ENCODE results near the gene IKBKG.
"Not testable (repeated sequence)": the region's sequence is repeated elsewhere in the genome, so short reads cannot be mapped to it uniquely, and the experiment has no call there.

DNA sequence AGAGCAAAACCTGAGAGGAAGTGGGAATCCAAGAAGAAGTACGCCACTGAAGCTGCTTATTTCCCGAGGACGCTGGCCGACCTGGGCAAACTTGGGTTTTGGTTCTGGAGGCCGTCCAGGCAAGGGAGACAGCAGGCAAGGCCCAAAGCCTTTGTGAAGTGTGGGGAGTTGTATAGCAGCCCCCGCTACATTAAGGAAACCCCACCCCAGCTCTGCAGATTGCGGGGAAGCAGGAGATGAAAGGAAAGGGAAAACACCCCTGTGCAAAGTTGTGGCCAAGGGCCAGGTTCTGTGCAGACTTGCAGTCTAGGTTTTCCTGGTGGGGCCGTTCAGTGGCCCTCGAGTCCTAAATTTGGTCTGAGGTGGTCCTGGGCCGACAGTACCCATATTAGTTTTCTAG lies 25.6 kb downstream of the IKBKG start:
- TF ChIP-seq KDM1A (IDR thresholded peaks at IDR 0.05; ENCODE audit: borderline replicate concordance, low read length); POLR2A (IDR thresholded peaks at IDR 0.05; ENCODE audit: control extremely low read depth in 1 of 2, low read depth in 2 of 2, low read length in 2 of 2); GABPA (IDR thresholded peaks at IDR 0.05; ENCODE audit: borderline replicate concordance, insufficient read depth, low read length); JUN (IDR thresholded peaks at IDR 0.05; ENCODE audit: low read depth, low read length); BRCA1 (IDR thresholded peaks at IDR 0.05; ENCODE audit: low read depth, low read length): not testable (repeated sequence)
- TF ChIP-seq, protein P1, sequence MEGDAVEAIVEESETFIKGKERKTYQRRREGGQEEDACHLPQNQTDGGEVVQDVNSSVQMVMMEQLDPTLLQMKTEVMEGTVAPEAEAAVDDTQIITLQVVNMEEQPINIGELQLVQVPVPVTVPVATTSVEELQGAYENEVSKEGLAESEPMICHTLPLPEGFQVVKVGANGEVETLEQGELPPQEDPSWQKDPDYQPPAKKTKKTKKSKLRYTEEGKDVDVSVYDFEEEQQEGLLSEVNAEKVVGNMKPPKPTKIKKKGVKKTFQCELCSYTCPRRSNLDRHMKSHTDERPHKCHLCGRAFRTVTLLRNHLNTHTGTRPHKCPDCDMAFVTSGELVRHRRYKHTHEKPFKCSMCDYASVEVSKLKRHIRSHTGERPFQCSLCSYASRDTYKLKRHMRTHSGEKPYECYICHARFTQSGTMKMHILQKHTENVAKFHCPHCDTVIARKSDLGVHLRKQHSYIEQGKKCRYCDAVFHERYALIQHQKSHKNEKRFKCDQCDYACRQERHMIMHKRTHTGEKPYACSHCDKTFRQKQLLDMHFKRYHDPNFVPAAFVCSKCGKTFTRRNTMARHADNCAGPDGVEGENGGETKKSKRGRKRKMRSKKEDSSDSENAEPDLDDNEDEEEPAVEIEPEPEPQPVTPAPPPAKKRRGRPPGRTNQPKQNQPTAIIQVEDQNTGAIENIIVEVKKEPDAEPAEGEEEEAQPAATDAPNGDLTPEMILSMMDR (IDR thresholded peaks at IDR 0.05; ENCODE audit: control extremely low read depth in 1 of 3, insufficient read depth in 1 of 3, low read depth in 1 of 3, low read length in 3 of 3) = not testable (repeated sequence)

Data from H1 (cell line).